HG03196 (cell line): ENCODE data around the gene FIZ1.
"Not testable (repeated sequence)": the region's sequence is repeated elsewhere in the genome, so short reads cannot be mapped to it uniquely, and the experiment has no call there.

ENCODE experiments used
- ATAC-seq: cut with Tn5 transposase; IDR thresholded peaks from one replicate; pipeline ENCODE4 v1.9.1; 2021; ENCODE audit not compliant: unreplicated experiment

Gene FIZ1

GRCh38 chr19:55596304-55596703, 3.0 kb downstream of the FIZ1 start:
- no peak for ATAC-seq

GRCh38 chr19:55594996-55595545, 4.2 kb downstream of the FIZ1 start:
- no peak for ATAC-seq

- no peak for ATAC-seq
Measured at GRCh38 chr19:55593096-55593772, 6.1 kb downstream of the FIZ1 start.

GRCh38 chr19:55592391-55593090, 6.8 kb downstream of the FIZ1 start:
- no peak for ATAC-seq

GRCh38 chr19:55591555-55591954, 7.8 kb downstream of the FIZ1 start:
- no peak for ATAC-seq

- no peak for ATAC-seq
Measured at GRCh38 chr19:55590617-55591016, 8.7 kb downstream of the FIZ1 start.

- no peak for ATAC-seq
Measured at GRCh38 chr19:55590109-55590508, 9.2 kb downstream of the FIZ1 start.

- no peak for ATAC-seq
Measured at GRCh38 chr19:55588738-55589137, 10.6 kb downstream of the FIZ1 start.

GRCh38 chr19:55586976-55587668, 12.2 kb downstream of the FIZ1 start:
- peak; percentile 75 for ATAC-seq

- no peak for ATAC-seq
Measured at GRCh38 chr19:55585658-55586339, 13.5 kb downstream of the FIZ1 start.

GRCh38 chr19:55584871-55585270, 14.4 kb downstream of the FIZ1 start:
- no peak for ATAC-seq

- ATAC-seq, result not testable (repeated sequence)
Measured at GRCh38 chr19:55583897-55584296, 15.4 kb downstream of the FIZ1 start.

- ATAC-seq, result not testable (repeated sequence)
Measured at GRCh38 chr19:55582284-55582683, 17.0 kb downstream of the FIZ1 start.

GRCh38 chr19:55581823-55582223, 17.5 kb downstream of the FIZ1 start:
- no peak for ATAC-seq

- no peak for ATAC-seq
Measured at GRCh38 chr19:55581145-55581822, 18.0 kb downstream of the FIZ1 start.

GRCh38 chr19:55580628-55581144, 18.6 kb downstream of the FIZ1 start, which contains the start of gene ZNF579:
ZNF579 (minus strand) TSS chr19:55580848; CDS start chr19:55579639, 1,209 bp downstream.
- ATAC-seq, result no peak

GRCh38 chr19:55579766-55580621, 19.3 kb downstream of the FIZ1 start:
- no peak for ATAC-seq

- no peak for ATAC-seq
Measured at GRCh38 chr19:55578761-55579747, 20.3 kb downstream of the FIZ1 start.
